ENCODE measurements around the gene ZNF157. TPM values are rescaled to one million over a fixed set of nuclear protein-coding genes. Genes with fewer than 3 reads are reported as not detected.
A peak's percentile ranks its signal among the peaks of the same experiment; 100 is the strongest.

Gene ZNF157
- polyA plus RNA-seq, 2 of the 4 experiments (the other 2 are of a cell fraction): 0.05 to 0.06 TPM

DNA sequence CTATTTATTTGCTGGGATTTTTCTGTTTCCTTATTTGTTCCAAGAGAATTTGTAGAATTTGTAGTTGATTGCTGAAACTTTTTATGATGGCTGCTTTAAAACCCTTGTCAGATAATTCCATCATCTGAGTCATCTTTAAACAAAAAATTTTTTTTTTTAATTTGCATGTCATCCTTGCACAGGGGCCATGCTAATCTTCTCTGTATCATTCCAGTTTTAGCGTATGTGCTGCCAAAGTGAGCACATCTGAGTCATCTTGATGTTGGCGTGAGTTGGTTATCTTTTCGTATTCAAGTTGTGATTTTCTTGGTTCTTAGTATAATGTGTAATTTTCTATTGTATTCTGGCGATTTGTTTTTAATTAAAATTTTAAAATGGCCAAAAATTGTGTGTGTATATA is 18.7 kb upstream of the ZNF157 start:
- DNase-seq (ENCODE audit: low read depth in 1 of 2, low spot score in 1 of 2): no peak

DNA sequence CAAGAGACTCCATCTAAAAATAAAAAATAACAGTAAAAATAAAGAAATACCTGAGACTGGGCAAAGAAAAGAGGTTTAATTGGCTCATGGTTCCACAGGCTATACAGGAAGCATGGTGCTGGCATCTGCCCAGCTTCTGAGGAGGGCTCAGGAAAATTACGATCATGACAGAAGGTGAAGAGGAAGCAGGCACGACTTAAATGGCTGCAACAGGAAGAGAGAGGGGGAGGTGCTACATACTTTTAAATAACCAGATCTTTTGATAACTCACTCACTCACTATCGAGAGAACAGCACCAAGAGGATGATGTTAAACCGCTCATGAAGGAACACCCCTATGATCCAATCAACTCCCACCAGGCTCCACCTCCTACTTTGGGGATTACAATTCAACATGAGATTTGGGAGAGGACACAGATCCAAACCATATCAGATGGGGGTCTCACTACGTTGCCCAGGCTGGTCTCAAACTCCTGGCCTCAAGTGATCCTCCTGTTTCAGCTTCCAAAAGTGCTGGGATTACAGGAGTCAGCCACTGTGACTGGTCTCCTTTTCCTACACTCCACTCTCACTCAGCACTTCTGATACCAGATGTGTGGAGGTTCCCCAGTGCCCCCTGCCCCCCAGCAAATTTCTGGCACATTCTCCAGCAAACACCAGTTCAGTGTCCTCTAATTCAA is 11.9 kb upstream of the ZNF157 start:
- WGBS (ENCODE audit: missing lambda C conversion rate): 47% methylated on average over 5 of the region's 5 CpGs
- peak; percentile 36 for FAIRE-seq

More for the DNA sequence above, 18.7 kb upstream of the ZNF157 start:
- H3K27ac ChIP-seq: no peak overlapping the region
- TF ChIP-seq MAFK (IDR thresholded peaks at IDR 0.05; ENCODE audit: partially characterized antibody) (no peak), BHLHE40 (IDR thresholded peaks at IDR 0.05; ENCODE audit: low read depth, low read length) (no peak), TP53 (CRISPR knock-in tag; IDR thresholded peaks at IDR 0.05) (no peak), HDAC2 (IDR thresholded peaks at IDR 0.05) (no peak)
- TF ChIP-seq, protein P1, sequence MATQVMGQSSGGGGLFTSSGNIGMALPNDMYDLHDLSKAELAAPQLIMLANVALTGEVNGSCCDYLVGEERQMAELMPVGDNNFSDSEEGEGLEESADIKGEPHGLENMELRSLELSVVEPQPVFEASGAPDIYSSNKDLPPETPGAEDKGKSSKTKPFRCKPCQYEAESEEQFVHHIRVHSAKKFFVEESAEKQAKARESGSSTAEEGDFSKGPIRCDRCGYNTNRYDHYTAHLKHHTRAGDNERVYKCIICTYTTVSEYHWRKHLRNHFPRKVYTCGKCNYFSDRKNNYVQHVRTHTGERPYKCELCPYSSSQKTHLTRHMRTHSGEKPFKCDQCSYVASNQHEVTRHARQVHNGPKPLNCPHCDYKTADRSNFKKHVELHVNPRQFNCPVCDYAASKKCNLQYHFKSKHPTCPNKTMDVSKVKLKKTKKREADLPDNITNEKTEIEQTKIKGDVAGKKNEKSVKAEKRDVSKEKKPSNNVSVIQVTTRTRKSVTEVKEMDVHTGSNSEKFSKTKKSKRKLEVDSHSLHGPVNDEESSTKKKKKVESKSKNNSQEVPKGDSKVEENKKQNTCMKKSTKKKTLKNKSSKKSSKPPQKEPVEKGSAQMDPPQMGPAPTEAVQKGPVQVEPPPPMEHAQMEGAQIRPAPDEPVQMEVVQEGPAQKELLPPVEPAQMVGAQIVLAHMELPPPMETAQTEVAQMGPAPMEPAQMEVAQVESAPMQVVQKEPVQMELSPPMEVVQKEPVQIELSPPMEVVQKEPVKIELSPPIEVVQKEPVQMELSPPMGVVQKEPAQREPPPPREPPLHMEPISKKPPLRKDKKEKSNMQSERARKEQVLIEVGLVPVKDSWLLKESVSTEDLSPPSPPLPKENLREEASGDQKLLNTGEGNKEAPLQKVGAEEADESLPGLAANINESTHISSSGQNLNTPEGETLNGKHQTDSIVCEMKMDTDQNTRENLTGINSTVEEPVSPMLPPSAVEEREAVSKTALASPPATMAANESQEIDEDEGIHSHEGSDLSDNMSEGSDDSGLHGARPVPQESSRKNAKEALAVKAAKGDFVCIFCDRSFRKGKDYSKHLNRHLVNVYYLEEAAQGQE (IDR thresholded peaks at IDR 0.05): no peak
- TF ChIP-seq, protein P2, sequence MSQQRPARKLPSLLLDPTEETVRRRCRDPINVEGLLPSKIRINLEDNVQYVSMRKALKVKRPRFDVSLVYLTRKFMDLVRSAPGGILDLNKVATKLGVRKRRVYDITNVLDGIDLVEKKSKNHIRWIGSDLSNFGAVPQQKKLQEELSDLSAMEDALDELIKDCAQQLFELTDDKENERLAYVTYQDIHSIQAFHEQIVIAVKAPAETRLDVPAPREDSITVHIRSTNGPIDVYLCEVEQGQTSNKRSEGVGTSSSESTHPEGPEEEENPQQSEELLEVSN (IDR thresholded peaks at IDR 0.05; ENCODE audit: borderline replicate concordance, low read depth): no peak
- TF ChIP-seq, protein P3, sequence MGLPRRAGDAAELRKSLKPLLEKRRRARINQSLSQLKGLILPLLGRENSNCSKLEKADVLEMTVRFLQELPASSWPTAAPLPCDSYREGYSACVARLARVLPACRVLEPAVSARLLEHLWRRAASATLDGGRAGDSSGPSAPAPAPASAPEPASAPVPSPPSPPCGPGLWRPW (IDR thresholded peaks at IDR 0.05): no peak
- ATAC-seq: no peak
- H3K4me1 ChIP-seq: no peaks in the 10 kb centered on the region
- H3K4me3 ChIP-seq: no peak overlapping the region
- ChIA-PET POLR2A (no interaction called here), CTCF (no interaction called here)
- H3K4me2 ChIP-seq: no peak overlapping the region
- FAIRE-seq: no peak
- WGBS (ENCODE audit: missing lambda C conversion rate): 67% methylated on average over 4 of the region's 4 CpGs
- no peaks in the 10 kb centered on the region for H3K9me3 ChIP-seq

DNA sequence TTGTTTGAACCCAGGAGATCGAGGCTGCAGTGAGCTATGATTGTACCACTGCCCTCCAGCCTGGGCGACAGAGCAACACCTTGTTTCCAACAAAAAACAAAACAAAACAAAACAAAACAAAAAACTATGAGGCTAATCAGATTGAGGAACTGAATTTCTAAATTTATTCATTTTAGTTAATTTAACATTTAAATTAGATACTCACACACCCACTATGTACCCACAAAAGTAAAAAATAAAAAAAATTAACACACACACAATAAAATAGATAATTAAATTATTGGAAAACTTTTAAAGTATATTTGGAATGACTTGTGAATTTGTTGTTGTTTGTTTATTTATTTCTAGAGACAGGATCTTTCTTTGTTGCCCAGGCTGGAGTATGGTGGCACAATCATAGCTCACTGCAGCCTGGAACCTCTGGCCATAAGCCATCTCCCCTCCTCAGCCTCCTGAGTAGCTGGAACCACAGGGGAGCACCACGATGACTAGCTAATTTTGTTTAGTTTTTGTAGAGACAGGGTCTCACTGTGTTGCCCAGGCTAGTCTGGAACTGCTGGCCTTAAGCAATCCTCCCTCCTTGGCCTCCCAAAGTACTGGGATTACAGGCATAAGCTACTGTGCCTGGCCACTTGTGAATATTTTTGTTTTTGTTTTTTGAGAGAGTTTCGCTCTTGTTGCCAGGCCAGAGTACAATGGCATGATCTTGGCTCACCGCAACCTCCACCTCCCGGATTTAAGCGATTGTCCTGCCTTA is 9.8 kb upstream of the ZNF157 start:
- WGBS (ENCODE audit: missing lambda C conversion rate): 81% methylated on average over 7 of the region's 7 CpGs
- H3K4me1 ChIP-seq: no peaks in the 10 kb centered on the region
- DNase-seq (ENCODE audit: low read depth in 1 of 2, low spot score in 1 of 2) (no peak), ATAC-seq (no peak), FAIRE-seq (no peak)
- CTCF ChIA-PET: interaction anchor here (1.2 to 1.9 kb wide), 2 partner anchors 24 to 48 kb away, joined by 3 to 5 read pairs; no protein-coding TSS in a partner anchor
- no peak overlapping the region for H3K4me2 ChIP-seq
- no peaks in the 10 kb centered on the region for H3K9me3 ChIP-seq
- TF ChIP-seq RCOR1 (IDR thresholded peaks at IDR 0.05; ENCODE audit: low read depth, low read length): no peak
- TF ChIP-seq FOSL2 (IDR thresholded peaks at IDR 0.05): no peak
- TF ChIP-seq FOSL2 (CRISPR knock-in tag; IDR thresholded peaks at IDR 0.05): no peak
- no peak for TF ChIP-seq TP53 (CRISPR knock-in tag; IDR thresholded peaks at IDR 0.05)
- TF ChIP-seq EHF (CRISPR knock-in tag; IDR thresholded peaks at IDR 0.05): no peak
- TF ChIP-seq, protein P2 (IDR thresholded peaks at IDR 0.05; ENCODE audit: borderline replicate concordance, low read depth): no peak
- no peak for TF ChIP-seq ESRRA (IDR thresholded peaks at IDR 0.05; ENCODE audit: borderline replicate concordance, low read length)
- TF ChIP-seq, protein P4, sequence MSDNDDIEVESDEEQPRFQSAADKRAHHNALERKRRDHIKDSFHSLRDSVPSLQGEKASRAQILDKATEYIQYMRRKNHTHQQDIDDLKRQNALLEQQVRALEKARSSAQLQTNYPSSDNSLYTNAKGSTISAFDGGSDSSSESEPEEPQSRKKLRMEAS (IDR thresholded peaks at IDR 0.05): no peak
- H3K4me3 ChIP-seq: no peak overlapping the region
- H3K27ac ChIP-seq: peak overlapping the region in 1 of 2 experiments; percentile 53; a peak in 1 of 6 replicates
- POLR2A ChIA-PET: no interaction called here

More for the DNA sequence above, 11.9 kb upstream of the ZNF157 start:
- Histone ChIP-seq H3K4me3 (no peak overlapping the region), H3K4me1 (no peaks in the 10 kb centered on the region), H3K4me2 (no peak overlapping the region), H3K9me3 (no peaks in the 10 kb centered on the region), H3K27ac (no peak overlapping the region)
- ATAC-seq (no peak), DNase-seq (ENCODE audit: low read depth in 1 of 2, low spot score in 1 of 2) (no peak)
- POLR2A ChIA-PET: no interaction called here
- CTCF ChIA-PET: interaction anchor here (1.1 kb wide), 1 partner anchor 46 kb away, joined by 3 read pairs; no protein-coding TSS in a partner anchor
- TF ChIP-seq, protein P3 (IDR thresholded peaks at IDR 0.05): no peak
- TF ChIP-seq EP300 (IDR thresholded peaks at IDR 0.05): no peak
- no peak for TF ChIP-seq RFX5 (IDR thresholded peaks at IDR 0.05)
- no peak for TF ChIP-seq KDM5A (IDR thresholded peaks at IDR 0.05)
- no peak for TF ChIP-seq ZSCAN20 (CRISPR knock-in tag; IDR thresholded peaks at IDR 0.05)
- TF ChIP-seq CBX2 (IDR thresholded peaks at IDR 0.05; ENCODE audit: borderline replicate concordance, low read depth): no peak
- no peak for TF ChIP-seq RAD21 (conservative IDR thresholded peaks at IDR 0.05 in 1 of 2, IDR thresholded peaks at IDR 0.05 in 1 of 2)
- TF ChIP-seq ESRRA (IDR thresholded peaks at IDR 0.05; ENCODE audit: borderline replicate concordance, low read length): no peak
- no peak for TF ChIP-seq JUN (IDR thresholded peaks at IDR 0.05)
- no peak for TF ChIP-seq NPAS2 (CRISPR knock-in tag; IDR thresholded peaks at IDR 0.05; ENCODE audit: borderline replicate concordance)
- no peak for TF ChIP-seq CBX8 (IDR thresholded peaks at IDR 0.05)
- TF ChIP-seq POLR2A (IDR thresholded peaks at IDR 0.05; ENCODE audit: low read length): no peak
- TF ChIP-seq, protein P5, sequence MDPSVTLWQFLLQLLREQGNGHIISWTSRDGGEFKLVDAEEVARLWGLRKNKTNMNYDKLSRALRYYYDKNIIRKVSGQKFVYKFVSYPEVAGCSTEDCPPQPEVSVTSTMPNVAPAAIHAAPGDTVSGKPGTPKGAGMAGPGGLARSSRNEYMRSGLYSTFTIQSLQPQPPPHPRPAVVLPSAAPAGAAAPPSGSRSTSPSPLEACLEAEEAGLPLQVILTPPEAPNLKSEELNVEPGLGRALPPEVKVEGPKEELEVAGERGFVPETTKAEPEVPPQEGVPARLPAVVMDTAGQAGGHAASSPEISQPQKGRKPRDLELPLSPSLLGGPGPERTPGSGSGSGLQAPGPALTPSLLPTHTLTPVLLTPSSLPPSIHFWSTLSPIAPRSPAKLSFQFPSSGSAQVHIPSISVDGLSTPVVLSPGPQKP (IDR thresholded peaks at IDR 0.05; ENCODE audit: low read depth, low read length): no peak
- no peak for TF ChIP-seq HOXA7 (CRISPR knock-in tag; IDR thresholded peaks at IDR 0.05)

Data from A549 (cell line).